GM10266 (cell line): ENCODE data around the gene MOB3B.
"Not testable (repeated sequence)": the region's sequence is repeated elsewhere in the genome, so short reads cannot be mapped to it uniquely, and the experiment has no call there.

Experiments used
- DNase-seq: peaks from one replicate; pipeline ENCODE4 v3.0.0; 2012; ENCODE audit errors: extremely low spot score
- TF ChIP-seq, protein P1 (sequence below): IDR thresholded peaks from 2 replicates; pipeline ENCODE4 v1.5.1; 2012; ENCODE audit warnings: mild to moderate bottlenecking, low read depth; ENCODE audit not compliant: control insufficient read depth, insufficient read depth; ENCODE audit errors: missing control alignments

The MOB3B gene

DNA sequence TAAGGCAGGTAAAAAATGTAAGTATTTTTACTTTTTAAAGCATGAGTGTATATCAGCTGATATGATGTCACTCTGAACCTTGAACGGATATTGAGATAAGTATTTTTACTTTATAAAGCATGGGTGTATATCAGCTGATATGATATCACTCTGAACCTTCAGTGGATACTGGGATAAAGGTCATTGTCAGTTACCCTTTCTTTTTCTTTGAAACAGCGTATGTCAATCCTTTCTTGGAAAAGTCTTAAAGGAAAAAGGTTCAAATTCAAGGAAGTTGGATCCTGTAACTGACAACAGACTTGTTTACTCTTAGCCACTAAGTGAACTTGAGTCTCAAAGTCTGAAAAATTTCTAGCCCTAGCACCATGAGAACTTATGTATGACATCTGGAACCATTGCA lies 67.2 kb downstream of the MOB3B start:
- TF ChIP-seq, protein P1, sequence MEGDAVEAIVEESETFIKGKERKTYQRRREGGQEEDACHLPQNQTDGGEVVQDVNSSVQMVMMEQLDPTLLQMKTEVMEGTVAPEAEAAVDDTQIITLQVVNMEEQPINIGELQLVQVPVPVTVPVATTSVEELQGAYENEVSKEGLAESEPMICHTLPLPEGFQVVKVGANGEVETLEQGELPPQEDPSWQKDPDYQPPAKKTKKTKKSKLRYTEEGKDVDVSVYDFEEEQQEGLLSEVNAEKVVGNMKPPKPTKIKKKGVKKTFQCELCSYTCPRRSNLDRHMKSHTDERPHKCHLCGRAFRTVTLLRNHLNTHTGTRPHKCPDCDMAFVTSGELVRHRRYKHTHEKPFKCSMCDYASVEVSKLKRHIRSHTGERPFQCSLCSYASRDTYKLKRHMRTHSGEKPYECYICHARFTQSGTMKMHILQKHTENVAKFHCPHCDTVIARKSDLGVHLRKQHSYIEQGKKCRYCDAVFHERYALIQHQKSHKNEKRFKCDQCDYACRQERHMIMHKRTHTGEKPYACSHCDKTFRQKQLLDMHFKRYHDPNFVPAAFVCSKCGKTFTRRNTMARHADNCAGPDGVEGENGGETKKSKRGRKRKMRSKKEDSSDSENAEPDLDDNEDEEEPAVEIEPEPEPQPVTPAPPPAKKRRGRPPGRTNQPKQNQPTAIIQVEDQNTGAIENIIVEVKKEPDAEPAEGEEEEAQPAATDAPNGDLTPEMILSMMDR: no peak
- no peak for DNase-seq

DNA sequence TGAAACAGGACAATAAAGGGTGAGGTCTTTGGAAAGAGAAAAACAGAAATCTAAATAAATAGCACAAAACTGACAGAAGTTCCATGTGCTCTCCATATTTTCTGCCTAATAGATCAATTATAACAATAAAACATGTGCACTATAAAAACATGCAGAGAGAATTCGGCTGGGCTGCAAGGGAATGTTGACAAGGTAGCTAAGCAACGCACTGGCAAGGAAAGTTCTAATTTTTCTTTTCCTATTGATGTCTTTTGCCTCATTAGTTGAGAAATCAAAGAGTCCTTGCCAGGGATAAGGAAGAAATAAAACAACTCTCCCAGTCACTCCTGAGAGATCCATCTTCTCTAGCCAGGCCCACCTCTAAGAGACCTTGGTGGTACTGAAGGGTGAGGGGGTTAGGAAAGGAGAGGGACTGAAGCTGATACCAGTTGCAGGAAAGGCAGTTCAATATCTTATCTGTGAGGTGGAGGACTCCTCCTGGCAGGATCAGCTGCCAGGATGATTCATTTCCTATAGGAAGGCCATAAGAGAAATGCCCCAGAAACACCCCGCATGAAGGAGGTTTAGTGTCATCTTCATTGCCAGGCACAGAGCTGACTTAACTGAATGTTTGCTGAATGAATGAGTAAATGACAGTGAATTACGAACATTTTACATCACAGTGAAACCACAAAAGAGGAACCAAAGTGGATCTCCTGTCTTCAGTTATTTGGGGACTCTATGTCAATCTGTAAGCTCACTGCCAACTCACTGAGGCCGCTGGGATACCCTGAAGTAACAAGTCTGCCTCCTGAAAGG lies 69.2 kb downstream of the MOB3B start:
- no peak for DNase-seq
- TF ChIP-seq, protein P1: no peak

DNA sequence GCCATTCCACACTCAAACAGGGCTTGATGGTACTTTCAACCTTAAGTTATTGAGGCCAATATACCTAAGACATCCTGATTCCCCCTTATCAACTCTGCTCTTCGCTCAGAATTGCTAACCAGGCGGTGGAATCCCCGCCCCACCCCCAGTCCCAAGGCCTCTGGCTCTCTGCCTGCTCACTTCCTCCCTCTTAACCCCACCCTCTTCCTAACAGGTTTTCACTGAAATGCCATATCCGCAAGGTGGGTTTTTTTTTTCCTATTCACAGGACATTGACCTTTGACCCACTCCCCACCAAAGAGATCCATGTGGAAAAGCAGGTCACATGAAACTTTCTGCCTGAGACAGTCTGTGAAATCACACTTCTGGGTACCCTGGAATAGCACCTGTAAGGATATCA lies 72.2 kb downstream of the MOB3B start:
- TF ChIP-seq, protein P1: no peak
- no peak for DNase-seq

DNA sequence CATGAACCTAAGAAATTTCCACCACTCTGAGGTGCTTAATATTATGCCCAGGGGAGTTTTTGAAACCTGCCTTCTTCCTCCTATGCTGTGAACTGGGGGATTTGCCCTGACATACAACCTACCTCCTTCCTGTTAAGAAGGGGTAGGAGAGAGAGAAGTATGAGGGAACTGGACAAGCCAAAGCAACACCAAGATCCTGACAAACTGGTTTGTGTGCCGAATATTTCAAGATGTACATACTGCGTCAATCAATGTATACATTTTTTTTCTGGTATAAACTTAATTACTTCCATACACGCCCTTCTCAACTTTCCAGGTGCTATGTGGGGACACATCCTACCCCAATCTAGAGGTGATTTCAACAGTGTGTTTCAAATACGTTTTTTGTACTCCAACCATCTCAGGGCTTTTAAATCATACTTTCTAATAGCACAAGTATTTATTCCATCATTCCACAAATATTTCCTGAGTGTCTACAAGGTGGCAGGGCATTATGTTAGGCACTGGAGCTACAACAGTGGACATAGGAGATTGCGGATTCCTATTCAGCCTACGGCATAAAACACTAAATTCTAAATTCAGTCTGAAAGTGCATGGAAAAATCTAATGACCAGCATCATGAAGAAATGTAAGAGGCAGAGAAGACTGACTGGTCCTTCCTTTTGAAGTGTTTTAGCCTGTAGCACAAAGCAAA lies 75.6 kb downstream of the MOB3B start:
- DNase-seq: no peak
- TF ChIP-seq, protein P1: no peak

DNA sequence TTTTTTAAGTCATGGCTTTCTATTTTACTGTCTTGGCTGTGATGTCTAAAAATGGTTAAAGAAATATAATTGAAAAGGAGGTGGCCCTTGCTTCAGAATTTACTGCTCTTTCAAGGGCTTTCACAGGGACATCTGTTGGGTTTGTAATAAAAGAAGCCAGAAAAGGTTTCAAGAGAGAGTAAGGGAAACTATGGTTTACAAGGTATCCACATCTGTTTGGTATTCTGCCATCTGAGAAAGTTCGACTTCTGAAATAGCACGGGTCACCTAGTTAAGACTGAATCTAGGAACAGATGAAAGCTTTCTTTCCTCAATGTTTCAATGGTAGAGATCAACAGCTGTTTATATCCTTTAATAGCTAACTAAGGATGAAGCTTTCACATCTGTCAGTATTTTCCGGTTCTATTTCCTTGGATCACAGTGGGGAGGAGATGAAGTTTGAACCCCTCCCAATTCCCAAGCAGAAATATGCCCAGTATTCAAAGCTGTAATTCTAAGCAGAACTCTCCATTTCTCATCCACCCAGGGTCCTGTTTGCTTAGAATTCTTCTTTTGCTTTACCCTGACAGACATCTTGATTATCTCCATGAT lies 78.3 kb downstream of the MOB3B start:
- TF ChIP-seq, protein P1: no peak
- no peak for DNase-seq

DNA sequence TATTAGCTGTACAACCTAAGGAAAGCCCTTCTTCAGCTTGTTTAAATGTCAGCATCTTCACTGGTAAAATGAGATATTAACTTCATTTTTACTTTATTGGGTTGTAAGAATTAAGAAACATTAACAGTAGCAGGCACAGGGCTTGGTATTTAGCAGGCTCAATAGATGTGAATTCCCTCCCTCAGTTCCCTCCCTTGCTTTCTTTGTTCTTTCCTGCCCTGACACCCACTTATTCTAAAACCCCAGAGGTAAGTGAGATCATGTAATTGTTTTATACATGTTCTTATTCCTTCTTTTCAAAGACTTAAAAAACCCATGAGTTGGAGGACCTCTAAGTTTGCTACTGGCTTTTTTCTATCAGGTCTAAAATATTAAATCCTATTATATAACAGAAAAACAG lies 78.9 kb downstream of the MOB3B start:
- TF ChIP-seq, protein P1: no peak

DNA sequence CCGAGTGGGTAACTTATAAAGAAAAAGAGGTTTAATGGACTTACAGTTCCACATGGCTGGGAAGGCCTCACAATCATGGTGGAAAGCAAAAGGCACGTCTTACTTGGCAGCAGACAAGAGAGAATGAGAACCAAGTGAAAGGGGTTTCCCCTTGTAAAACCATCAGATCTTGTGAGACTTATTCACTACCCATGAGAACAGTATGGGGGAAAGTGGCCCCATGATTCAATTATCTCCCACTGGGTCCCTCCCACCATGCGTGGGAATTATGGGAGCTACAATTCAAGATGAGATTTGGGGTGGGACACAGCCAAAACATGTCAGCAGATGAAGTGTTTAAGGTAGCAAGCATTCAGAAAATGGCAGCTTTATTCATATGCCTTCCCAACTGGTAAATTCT lies 81.3 kb downstream of the MOB3B start:
- DNase-seq: not testable (repeated sequence)

More for the DNA sequence above, 78.9 kb downstream of the MOB3B start:
- DNase-seq: no peak
